PC-9 (cell line): ENCODE data around the gene ZDHHC17.

ENCODE experiments used
- CTCF ChIP-seq: fragments of 200-600 bp; sonication (generic); conservative IDR thresholded peaks from 2 replicates; pipeline ENCODE4 v1.6.1; 2017; ENCODE audit warnings: mixed run types, antibody characterized with exemption, mild to moderate bottlenecking, moderate library complexity
- EZH2 ChIP-seq: fragments of 200-600 bp; sonication (generic); IDR thresholded peaks from 2 replicates; pipeline ENCODE4 v1.8.0; 2017; ENCODE audit warnings: antibody characterized with exemption, low read depth

DNA sequence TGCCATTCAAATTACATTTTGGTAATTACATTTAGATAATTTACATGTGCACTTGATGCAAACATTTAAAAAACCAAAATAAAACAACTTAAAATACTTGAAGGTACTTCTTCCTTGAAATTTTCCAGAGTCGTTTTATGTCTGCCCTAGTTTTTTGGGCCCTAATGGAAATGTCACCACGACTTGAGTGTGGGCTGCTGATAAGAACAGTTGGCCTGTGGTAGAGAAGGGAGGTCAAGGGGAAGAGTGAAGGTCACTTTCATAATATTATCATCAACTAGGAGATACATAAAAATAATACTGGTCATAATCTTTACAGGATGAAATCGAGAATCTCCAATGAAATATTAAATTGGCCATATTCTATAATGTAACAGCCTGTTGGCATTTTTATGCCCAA, 23.1 kb downstream of the ZDHHC17 start:
- TF ChIP-seq CTCF (no peak), EZH2 (no peak)
